AG04450 (cell line): ENCODE measurements around the gene ZNF804A. TPM values are rescaled to one million over a fixed set of nuclear protein-coding genes. Genes with fewer than 3 reads are reported as not detected.

Experiments
- CTCF ChIA-PET: fragments of 300-600, 350-600 bp; formaldehyde crosslinking; extraction: SDS; loops from one replicate; lab custom pipeline; 2022; ENCODE audit warnings: antibody characterized with exemption, inconsistent platforms; lab: Charles Lee
- POLR2A ChIA-PET: fragments of 350-600 bp; formaldehyde crosslinking; extraction: SDS; loops from one replicate; lab custom pipeline; 2021; ENCODE audit warnings: antibody characterized with exemption, inconsistent platforms; lab: Yijun Ruan, JAX
- DNase-seq: peaks from one replicate; pipeline ENCODE4 v3.0.0-alpha.2; 2011; ENCODE audit warnings: low read depth, low spot score
- H3K27ac ChIP-seq: one replicate; pipeline ENCODE4 v1.5.1; 2012; ENCODE audit warnings: low read depth, low read length, control low read depth
- H3K27me3 ChIP-seq: one replicate; pipeline ENCODE4 v1.6.0; 2012; ENCODE audit warnings: low read length; ENCODE audit not compliant: control insufficient read depth, insufficient read depth
- H3K4me3 ChIP-seq: 2 replicates; pipeline ENCODE4 v1.5.1; 2011; ENCODE audit warnings: mild to moderate bottlenecking, low read depth, low read length, control low read depth
- H3K9me3 ChIP-seq: 2 replicates; pipeline ENCODE4 v1.5.1; 2012; ENCODE audit warnings: low read length; ENCODE audit not compliant: control insufficient read depth, insufficient read depth
- CTCF ChIP-seq: IDR thresholded peaks from 2 replicates; pipeline ENCODE4 v1.5.1; 2011; ENCODE audit warnings: low read depth, low read length, control low read depth, inconsistent platforms
- polyA plus RNA-seq: library from polyadenylated mRNA; depleted of rRNA; stranded (reverse); fragments of >200 nt; gene quantifications from 2 replicates; pipeline ENCODE4 v1.2.3, GENCODE V29; 2011

ZNF804A gene
- polyA plus RNA-seq, 1 experiment, result 6.2 TPM

GRCh38 chr2:184906709-184907108 is 308.4 kb downstream of the ZNF804A start:
- Histone ChIP-seq H3K4me3 (no peak overlapping the region), H3K27ac (no peak overlapping the region), H3K27me3 (no peaks in the 10 kb centered on the region), H3K9me3 (no peaks in the 10 kb centered on the region)
- DNase-seq, result no peak
- CTCF ChIA-PET, result no interaction called here
- TF ChIP-seq CTCF, result no peak
- POLR2A ChIA-PET, result no interaction called here

GRCh38 chr2:184908966-184909365 is 310.6 kb downstream of the ZNF804A start:
- ChIA-PET CTCF (no interaction called here), POLR2A (no interaction called here)
- Histone ChIP-seq H3K9me3 (no peaks in the 10 kb centered on the region), H3K27ac (no peak overlapping the region), H3K4me3 (no peak overlapping the region), H3K27me3 (no peaks in the 10 kb centered on the region)
- no peak for DNase-seq
- no peak for TF ChIP-seq CTCF

- Histone ChIP-seq H3K4me3 (no peak overlapping the region), H3K27me3 (no peaks in the 10 kb centered on the region), H3K9me3 (no peaks in the 10 kb centered on the region), H3K27ac (no peak overlapping the region)
- DNase-seq, result no peak
- TF ChIP-seq CTCF, result no peak
- POLR2A ChIA-PET, result no interaction called here
- CTCF ChIA-PET, result no interaction called here
Observed at GRCh38 chr2:184920451-184920965, 322.2 kb downstream of the ZNF804A start.

- CTCF ChIA-PET, result no interaction called here
- no peak for TF ChIP-seq CTCF
- H3K4me3 ChIP-seq, result no peak overlapping the region
Observed at GRCh38 chr2:184921676-184922075, 323.3 kb downstream of the ZNF804A start.

GRCh38 chr2:184923751-184924150 is 325.4 kb downstream of the ZNF804A start:
- H3K27ac ChIP-seq, result no peak overlapping the region
- POLR2A ChIA-PET, result no interaction called here

More at GRCh38 chr2:184921676-184922075, 323.3 kb downstream of the ZNF804A start:
- Histone ChIP-seq H3K27me3 (no peaks in the 10 kb centered on the region), H3K9me3 (no peaks in the 10 kb centered on the region), H3K27ac (no peak overlapping the region)
- no peak for DNase-seq
- POLR2A ChIA-PET, result no interaction called here

More at GRCh38 chr2:184923751-184924150, 325.4 kb downstream of the ZNF804A start:
- no peaks in the 10 kb centered on the region; the same call in 1 of the 2 replicates for H3K9me3 ChIP-seq
- H3K4me3 ChIP-seq, result no peak overlapping the region
- TF ChIP-seq CTCF, result no peak
- no peaks in the 10 kb centered on the region for H3K27me3 ChIP-seq
- CTCF ChIA-PET, result no interaction called here
- DNase-seq, result no peak
